ENCODE measurements around the gene STAT3. TPM values are rescaled to one million over a fixed set of nuclear protein-coding genes. Genes with fewer than 3 reads are reported as not detected.

Gene STAT3
- total and polyA plus RNA-seq, 2 of the 13 experiments (the other 11 are each of a cell fraction or from before 2014, with no cell fraction given) = 61.8 to 62.4 TPM

DNA sequence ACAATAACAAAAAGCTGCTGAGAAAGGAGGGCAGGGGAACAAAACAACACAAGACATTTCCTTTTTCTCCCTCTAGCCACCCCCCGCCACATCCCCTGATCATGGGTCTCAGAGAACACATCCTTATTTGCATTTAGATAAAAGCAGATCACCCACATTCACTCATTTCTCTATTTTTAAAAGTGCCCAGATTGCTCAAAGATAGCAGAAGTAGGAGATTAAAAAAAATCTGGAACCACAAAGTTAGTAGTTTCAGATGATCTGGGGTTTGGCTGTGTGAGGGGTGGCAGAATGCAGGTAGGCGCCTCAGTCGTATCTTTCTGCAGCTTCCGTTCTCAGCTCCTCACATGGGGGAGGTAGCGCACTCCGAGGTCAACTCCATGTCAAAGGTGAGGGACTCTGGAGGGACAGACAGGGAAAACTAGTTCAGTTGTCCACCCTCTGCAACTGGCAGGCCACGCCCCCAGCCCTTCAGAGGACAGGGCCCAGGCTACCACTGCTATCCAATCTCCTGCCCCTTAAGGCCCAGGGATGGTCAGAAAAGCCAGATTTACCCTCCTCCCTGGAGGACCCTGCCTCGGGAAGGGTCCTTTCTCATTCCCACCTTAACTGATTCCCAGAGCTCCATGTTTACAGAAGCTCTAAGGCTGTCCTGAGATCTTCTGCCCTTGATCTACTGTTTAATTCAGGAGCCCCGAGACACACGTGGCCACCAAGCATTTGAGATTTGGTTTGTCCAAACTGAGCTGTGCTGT, 72.7 kb downstream of the STAT3 start (continued):
- TF ChIP-seq, protein P1, sequence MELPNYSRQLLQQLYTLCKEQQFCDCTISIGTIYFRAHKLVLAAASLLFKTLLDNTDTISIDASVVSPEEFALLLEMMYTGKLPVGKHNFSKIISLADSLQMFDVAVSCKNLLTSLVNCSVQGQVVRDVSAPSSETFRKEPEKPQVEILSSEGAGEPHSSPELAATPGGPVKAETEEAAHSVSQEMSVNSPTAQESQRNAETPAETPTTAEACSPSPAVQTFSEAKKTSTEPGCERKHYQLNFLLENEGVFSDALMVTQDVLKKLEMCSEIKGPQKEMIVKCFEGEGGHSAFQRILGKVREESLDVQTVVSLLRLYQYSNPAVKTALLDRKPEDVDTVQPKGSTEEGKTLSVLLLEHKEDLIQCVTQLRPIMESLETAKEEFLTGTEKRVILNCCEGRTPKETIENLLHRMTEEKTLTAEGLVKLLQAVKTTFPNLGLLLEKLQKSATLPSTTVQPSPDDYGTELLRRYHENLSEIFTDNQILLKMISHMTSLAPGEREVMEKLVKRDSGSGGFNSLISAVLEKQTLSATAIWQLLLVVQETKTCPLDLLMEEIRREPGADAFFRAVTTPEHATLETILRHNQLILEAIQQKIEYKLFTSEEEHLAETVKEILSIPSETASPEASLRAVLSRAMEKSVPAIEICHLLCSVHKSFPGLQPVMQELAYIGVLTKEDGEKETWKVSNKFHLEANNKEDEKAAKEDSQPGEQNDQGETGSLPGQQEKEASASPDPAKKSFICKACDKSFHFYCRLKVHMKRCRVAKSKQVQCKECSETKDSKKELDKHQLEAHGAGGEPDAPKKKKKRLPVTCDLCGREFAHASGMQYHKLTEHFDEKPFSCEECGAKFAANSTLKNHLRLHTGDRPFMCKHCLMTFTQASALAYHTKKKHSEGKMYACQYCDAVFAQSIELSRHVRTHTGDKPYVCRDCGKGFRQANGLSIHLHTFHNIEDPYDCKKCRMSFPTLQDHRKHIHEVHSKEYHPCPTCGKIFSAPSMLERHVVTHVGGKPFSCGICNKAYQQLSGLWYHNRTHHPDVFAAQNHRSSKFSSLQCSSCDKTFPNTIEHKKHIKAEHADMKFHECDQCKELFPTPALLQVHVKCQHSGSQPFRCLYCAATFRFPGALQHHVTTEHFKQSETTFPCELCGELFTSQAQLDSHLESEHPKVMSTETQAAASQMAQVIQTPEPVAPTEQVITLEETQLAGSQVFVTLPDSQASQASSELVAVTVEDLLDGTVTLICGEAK (IDR thresholded peaks at IDR 0.05) = no peak
- TF ChIP-seq, protein P1 (CRISPR knock-in tag; IDR thresholded peaks at IDR 0.05) = no peak
- TF ChIP-seq ZNF615 (CRISPR knock-in tag; IDR thresholded peaks at IDR 0.05; ENCODE audit: borderline replicate concordance) = no peak
- TF ChIP-seq RARA (CRISPR knock-in tag; IDR thresholded peaks at IDR 0.05) = peak; percentile 23; the same call in 1 of the 2 replicates
- no peak for TF ChIP-seq ZMYM3 (CRISPR knock-in tag; IDR thresholded peaks at IDR 0.05)
- TF ChIP-seq ZNF501 (CRISPR knock-in tag; IDR thresholded peaks at IDR 0.05) = no peak
- TF ChIP-seq SSRP1 (CRISPR knock-in tag; IDR thresholded peaks at IDR 0.05) = no peak
- TF ChIP-seq ZNF329 (CRISPR knock-in tag; IDR thresholded peaks at IDR 0.05; ENCODE audit: low read depth) = no peak
- TF ChIP-seq, protein P2, sequence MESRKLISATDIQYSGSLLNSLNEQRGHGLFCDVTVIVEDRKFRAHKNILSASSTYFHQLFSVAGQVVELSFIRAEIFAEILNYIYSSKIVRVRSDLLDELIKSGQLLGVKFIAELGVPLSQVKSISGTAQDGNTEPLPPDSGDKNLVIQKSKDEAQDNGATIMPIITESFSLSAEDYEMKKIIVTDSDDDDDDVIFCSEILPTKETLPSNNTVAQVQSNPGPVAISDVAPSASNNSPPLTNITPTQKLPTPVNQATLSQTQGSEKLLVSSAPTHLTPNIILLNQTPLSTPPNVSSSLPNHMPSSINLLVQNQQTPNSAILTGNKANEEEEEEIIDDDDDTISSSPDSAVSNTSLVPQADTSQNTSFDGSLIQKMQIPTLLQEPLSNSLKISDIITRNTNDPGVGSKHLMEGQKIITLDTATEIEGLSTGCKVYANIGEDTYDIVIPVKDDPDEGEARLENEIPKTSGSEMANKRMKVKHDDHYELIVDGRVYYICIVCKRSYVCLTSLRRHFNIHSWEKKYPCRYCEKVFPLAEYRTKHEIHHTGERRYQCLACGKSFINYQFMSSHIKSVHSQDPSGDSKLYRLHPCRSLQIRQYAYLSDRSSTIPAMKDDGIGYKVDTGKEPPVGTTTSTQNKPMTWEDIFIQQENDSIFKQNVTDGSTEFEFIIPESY (CRISPR knock-in tag; IDR thresholded peaks at IDR 0.05) = peak; percentile 75
- TF ChIP-seq ZNF672 (CRISPR knock-in tag; IDR thresholded peaks at IDR 0.05) = no peak
- TF ChIP-seq, protein P3, sequence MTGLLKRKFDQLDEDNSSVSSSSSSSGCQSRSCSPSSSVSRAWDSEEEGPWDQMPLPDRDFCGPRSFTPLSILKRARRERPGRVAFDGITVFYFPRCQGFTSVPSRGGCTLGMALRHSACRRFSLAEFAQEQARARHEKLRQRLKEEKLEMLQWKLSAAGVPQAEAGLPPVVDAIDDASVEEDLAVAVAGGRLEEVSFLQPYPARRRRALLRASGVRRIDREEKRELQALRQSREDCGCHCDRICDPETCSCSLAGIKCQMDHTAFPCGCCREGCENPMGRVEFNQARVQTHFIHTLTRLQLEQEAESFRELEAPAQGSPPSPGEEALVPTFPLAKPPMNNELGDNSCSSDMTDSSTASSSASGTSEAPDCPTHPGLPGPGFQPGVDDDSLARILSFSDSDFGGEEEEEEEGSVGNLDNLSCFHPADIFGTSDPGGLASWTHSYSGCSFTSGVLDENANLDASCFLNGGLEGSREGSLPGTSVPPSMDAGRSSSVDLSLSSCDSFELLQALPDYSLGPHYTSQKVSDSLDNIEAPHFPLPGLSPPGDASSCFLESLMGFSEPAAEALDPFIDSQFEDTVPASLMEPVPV (CRISPR knock-in tag; IDR thresholded peaks at IDR 0.05) = no peak
